Activated CD4-positive, alpha-beta T cell treated with anti-CD3 and anti-CD28 coated beads, Interleukin-2, amount 10 ng/mL, durations not matched to agents 24 days and 14 days (primary cell): Measurements from ENCODE around the gene S100A10. TPM values are rescaled to one million over a fixed set of nuclear protein-coding genes. Genes with fewer than 3 reads are reported as not detected.

ENCODE experiments used
- DNase-seq: peaks from one replicate; pipeline ENCODE4 v3.0.0; 2022
- H3K27ac Mint-ChIP-seq: one replicate; pipeline ENCODE4 v1.8.0; 2022; ENCODE audit warnings: mild to moderate bottlenecking, mixed read lengths
- H3K27me3 Mint-ChIP-seq: one replicate; pipeline ENCODE4 v1.8.0; 2022; ENCODE audit warnings: mixed read lengths
- H3K36me3 Mint-ChIP-seq: one replicate; pipeline ENCODE4 v1.8.0; 2022; ENCODE audit warnings: low read depth, mild to moderate bottlenecking, mixed read lengths
- H3K4me1 Mint-ChIP-seq: one replicate; pipeline ENCODE4 v1.8.0; 2021; ENCODE audit warnings: mixed read lengths
- H3K4me3 Mint-ChIP-seq: one replicate; pipeline ENCODE4 v1.8.0; 2022; ENCODE audit warnings: mild to moderate bottlenecking, moderate library complexity, mixed read lengths
- H3K9me3 Mint-ChIP-seq: one replicate; pipeline ENCODE4 v1.8.0; 2021; ENCODE audit warnings: mixed read lengths
- intact Hi-C: fragments of 100-400 bp; cut with micrococcal nuclease; formaldehyde crosslinking; loops from one replicate; pipeline ENCODE4 v1.15.1; 2023
- total RNA-seq: library from RNA; stranded (reverse); gene quantifications from 2 replicates; pipeline ENCODE4 v1.2.3, GENCODE V29; 2022

S100A10 gene
- total RNA-seq: 103 and 107 TPM in 2 replicates

- Mint-ChIP-seq H3K27ac (peak within 1 kb of the TSS; percentile 98), H3K36me3 (peaks cover 12% of the 10 kb centered on the region), H3K4me3 (peak within 1 kb of the TSS; percentile 93), H3K4me1 (peaks cover 49% of the 10 kb centered on the region), H3K27me3 (peaks cover 8% of the 10 kb centered on the region), H3K9me3 (no peaks in the 10 kb centered on the region)
- DNase-seq: peak; percentile 94
- intact Hi-C loops: loop anchor here (1.0 kb wide), 1 partner anchor 10 kb away; no protein-coding TSS in a partner anchor
Measured at GRCh38 chr1:151993734-151994496, at the start of gene S100A10. TSS of gene S100A10 (minus strand) at chr1:151993859. CDS start at chr1:151986230, 7,629 bp downstream.

- DNase-seq: no peak
- intact Hi-C loops: no loop called here
- H3K4me3 Mint-ChIP-seq: no peak overlapping the region
- H3K9me3 Mint-ChIP-seq: no peaks in the 10 kb centered on the region
- H3K4me1 Mint-ChIP-seq: peaks cover 4% of the 10 kb centered on the region
- peaks cover 2% of the 10 kb centered on the region for H3K36me3 Mint-ChIP-seq
- H3K27ac Mint-ChIP-seq: no peak overlapping the region
- H3K27me3 Mint-ChIP-seq: no peaks in the 10 kb centered on the region
Measured at GRCh38 chr1:152042030-152042429, 48.4 kb upstream of the S100A10 start.

GRCh38 chr1:152039886-152040285, 46.2 kb upstream of the S100A10 start:
- no peak overlapping the region for H3K27ac Mint-ChIP-seq
- peaks cover 16% of the 10 kb centered on the region for H3K4me1 Mint-ChIP-seq
- no peak overlapping the region for H3K4me3 Mint-ChIP-seq
- intact Hi-C loops: loop anchor here (5.0 kb wide), 1 partner anchor 58 kb away; no protein-coding TSS in a partner anchor
- H3K27me3 Mint-ChIP-seq: no peaks in the 10 kb centered on the region
- DNase-seq: no peak
- H3K9me3 Mint-ChIP-seq: no peaks in the 10 kb centered on the region
- H3K36me3 Mint-ChIP-seq: peaks cover 10% of the 10 kb centered on the region

GRCh38 chr1:152039461-152039860, 45.8 kb upstream of the S100A10 start:
- no peak overlapping the region for H3K27ac Mint-ChIP-seq
- intact Hi-C loops: loop anchor here (5.0 kb wide), 1 partner anchor 57 kb away; no protein-coding TSS in a partner anchor
- no peaks in the 10 kb centered on the region for H3K27me3 Mint-ChIP-seq
- DNase-seq: no peak
- no peaks in the 10 kb centered on the region for H3K9me3 Mint-ChIP-seq
- H3K36me3 Mint-ChIP-seq: peaks cover 12% of the 10 kb centered on the region
- no peak overlapping the region for H3K4me3 Mint-ChIP-seq
- H3K4me1 Mint-ChIP-seq: peaks cover 20% of the 10 kb centered on the region

- Mint-ChIP-seq H3K27me3 (no peaks in the 10 kb centered on the region), H3K4me3 (no peak overlapping the region), H3K27ac (no peak overlapping the region), H3K9me3 (no peaks in the 10 kb centered on the region), H3K4me1 (peaks cover 25% of the 10 kb centered on the region), H3K36me3 (peaks cover 15% of the 10 kb centered on the region)
- intact Hi-C loops: loop anchor here (5.0 kb wide), 1 partner anchor 57 kb away; no protein-coding TSS in a partner anchor
- no peak for DNase-seq
Measured at GRCh38 chr1:152038871-152039270, 45.2 kb upstream of the S100A10 start.

- no peaks in the 10 kb centered on the region for H3K9me3 Mint-ChIP-seq
- H3K27ac Mint-ChIP-seq: peak within 1 kb of the TSS; percentile 98
- H3K4me3 Mint-ChIP-seq: peak within 1 kb of the TSS; percentile 98
- peaks cover 42% of the 10 kb centered on the region for H3K4me1 Mint-ChIP-seq
- DNase-seq: peak; percentile 93
- H3K36me3 Mint-ChIP-seq: peaks cover 39% of the 10 kb centered on the region
- intact Hi-C loops: loop anchor here (5.0 kb wide), 1 partner anchor 54 kb away; no protein-coding TSS in a partner anchor
- no peaks in the 10 kb centered on the region for H3K27me3 Mint-ChIP-seq
Measured at GRCh38 chr1:152036267-152037216, 42.9 kb upstream of the S100A10 start, which contains the start of gene S100A11. TSS of gene S100A11 (minus strand) at chr1:152037004. CDS start at chr1:152036915, 89 bp downstream.

- peaks cover 2% of the 10 kb centered on the region for H3K9me3 Mint-ChIP-seq
- H3K27me3 Mint-ChIP-seq: no peaks in the 10 kb centered on the region
- DNase-seq: peak; percentile 72
- peak overlapping the region; percentile 98 for H3K27ac Mint-ChIP-seq
- H3K4me3 Mint-ChIP-seq: peak overlapping the region; percentile 98
- peaks cover 43% of the 10 kb centered on the region for H3K4me1 Mint-ChIP-seq
- H3K36me3 Mint-ChIP-seq: peaks cover 45% of the 10 kb centered on the region
- intact Hi-C loops: loop anchor here (1.0 to 5.0 kb wide), 3 partner anchors 13 to 94 kb away; no protein-coding TSS in a partner anchor
Measured at GRCh38 chr1:152035539-152036266, 42.0 kb upstream of the S100A10 start.

- peaks cover 51% of the 10 kb centered on the region for H3K36me3 Mint-ChIP-seq
Measured at GRCh38 chr1:152034654-152035538, 41.2 kb upstream of the S100A10 start.

GRCh38 chr1:152034324-152034653, 40.6 kb upstream of the S100A10 start:
- Mint-ChIP-seq H3K4me3 (peak overlapping the region; percentile 98), H3K27ac (peak overlapping the region; percentile 98), H3K4me1 (peaks cover 49% of the 10 kb centered on the region), H3K36me3 (peaks cover 55% of the 10 kb centered on the region), H3K9me3 (peaks cover 6% of the 10 kb centered on the region), H3K27me3 (no peaks in the 10 kb centered on the region)
- intact Hi-C loops: no loop called here
- DNase-seq: no peak

More at GRCh38 chr1:152034654-152035538, 41.2 kb upstream of the S100A10 start:
- intact Hi-C loops: loop anchor here (1.0 to 5.0 kb wide), 3 partner anchors 13 to 94 kb away; no protein-coding TSS in a partner anchor
- H3K27ac Mint-ChIP-seq: peak overlapping the region; percentile 98
- no peaks in the 10 kb centered on the region for H3K27me3 Mint-ChIP-seq
- H3K9me3 Mint-ChIP-seq: peaks cover 4% of the 10 kb centered on the region
- H3K4me1 Mint-ChIP-seq: peaks cover 47% of the 10 kb centered on the region
- DNase-seq: peak; percentile 92
- H3K4me3 Mint-ChIP-seq: peak overlapping the region; percentile 98

GRCh38 chr1:152029929-152030211, 36.2 kb upstream of the S100A10 start:
- Mint-ChIP-seq H3K9me3 (peaks cover 18% of the 10 kb centered on the region), H3K4me3 (no peak overlapping the region), H3K27me3 (peaks cover 1% of the 10 kb centered on the region), H3K27ac (no peak overlapping the region), H3K4me1 (peaks cover 39% of the 10 kb centered on the region), H3K36me3 (peaks cover 53% of the 10 kb centered on the region)
- DNase-seq: no peak
- intact Hi-C loops: no loop called here

- Mint-ChIP-seq H3K4me1 (peaks cover 35% of the 10 kb centered on the region), H3K27me3 (peaks cover 1% of the 10 kb centered on the region), H3K9me3 (peaks cover 18% of the 10 kb centered on the region), H3K27ac (peak overlapping the region; percentile 64), H3K36me3 (peaks cover 51% of the 10 kb centered on the region), H3K4me3 (no peak overlapping the region)
- intact Hi-C loops: no loop called here
- DNase-seq: peak; percentile 56
Measured at GRCh38 chr1:152029144-152029928, 35.7 kb upstream of the S100A10 start.

- intact Hi-C loops: no loop called here
- Mint-ChIP-seq H3K4me1 (peaks cover 16% of the 10 kb centered on the region), H3K4me3 (no peak overlapping the region), H3K27ac (no peak overlapping the region), H3K9me3 (peaks cover 18% of the 10 kb centered on the region), H3K36me3 (peaks cover 28% of the 10 kb centered on the region), H3K27me3 (peaks cover 3% of the 10 kb centered on the region)
- DNase-seq: no peak
Measured at GRCh38 chr1:152026895-152027294, 33.2 kb upstream of the S100A10 start.
